Osteoblast (primary cell): ENCODE results near the gene ATP8A1. TPM values are rescaled to one million over a fixed set of nuclear protein-coding genes. Genes with fewer than 3 reads are reported as not detected.
"Not testable (repeated sequence)": the region's sequence is repeated elsewhere in the genome, so short reads cannot be mapped to it uniquely, and the experiment has no call there.

Experiments
- DNase-seq: peaks from one replicate; pipeline ENCODE4 v3.0.0; 2011; ENCODE audit warnings: low spot score, mixed read lengths; ENCODE audit not compliant: insufficient read length; ENCODE audit errors: missing footprints
- H2AFZ ChIP-seq: 2 replicates; pipeline ENCODE4 v1.6.0; 2011; ENCODE audit warnings: mild to moderate bottlenecking, low read length
- H3K27ac ChIP-seq: 2 replicates; pipeline ENCODE4 v1.5.1; 2011; ENCODE audit warnings: mild to moderate bottlenecking, low read depth, low read length, moderate library complexity
- H3K27me3 ChIP-seq: 2 replicates; pipeline ENCODE4 v1.6.0; 2012; ENCODE audit warnings: mild to moderate bottlenecking, control low read depth, inconsistent platforms, low read length, moderate library complexity; ENCODE audit not compliant: insufficient read depth
- H3K36me3 ChIP-seq: 2 replicates; pipeline ENCODE4 v1.5.1; 2011; ENCODE audit warnings: mild to moderate bottlenecking, low read length, control low read depth, moderate library complexity; ENCODE audit not compliant: insufficient read depth
- H3K4me1 ChIP-seq: 2 replicates; pipeline ENCODE4 v1.5.1; 2011; ENCODE audit warnings: mild to moderate bottlenecking, low read length, control low read depth, moderate library complexity; ENCODE audit not compliant: insufficient read depth
- H3K4me2 ChIP-seq: 2 replicates; pipeline ENCODE4 v1.6.0; 2011; ENCODE audit warnings: mild to moderate bottlenecking, low read length; ENCODE audit not compliant: insufficient read depth
- H3K4me3 ChIP-seq: fragments of 200-600 bp; sonication (generic); 3 replicates; pipeline ENCODE4 v1.5.1; 2012; ENCODE audit warnings: mild to moderate bottlenecking, low read length, inconsistent platforms; ENCODE audit not compliant: insufficient read depth
- H3K79me2 ChIP-seq: 2 replicates; pipeline ENCODE4 v1.6.0; 2012; ENCODE audit warnings: mild to moderate bottlenecking, low read length, control low read depth, inconsistent platforms; ENCODE audit not compliant: insufficient read depth
- H3K9me3 ChIP-seq: 2 replicates; pipeline ENCODE4 v1.5.1; 2011; ENCODE audit warnings: low read depth, low read length, control low read depth
- H4K20me1 ChIP-seq: 2 replicates; pipeline ENCODE4 v1.6.0; 2012; ENCODE audit warnings: mild to moderate bottlenecking, low read length, control low read depth; ENCODE audit not compliant: insufficient read depth
- CTCF ChIP-seq: IDR thresholded peaks from 2 replicates; pipeline ENCODE4 v1.5.1; 2011; ENCODE audit warnings: mild to moderate bottlenecking, low read depth, low read length, moderate library complexity; ENCODE audit errors: extremely low read depth
- total RNA-seq: library from RNA; depleted of rRNA; stranded (reverse); fragments of >200 nt; gene quantifications from 2 replicates; pipeline ENCODE4 v1.2.3, GENCODE V29; 2012

ATP8A1 gene
- total RNA-seq: 2.1 and 2.5 TPM in 2 replicates

- Histone ChIP-seq H3K4me2 (peak within 1 kb of the TSS; percentile 92), H4K20me1 (no peaks in the 10 kb centered on the region), H3K27ac (peak within 1 kb of the TSS; percentile 64), H3K4me1 (peaks cover 22% of the 10 kb centered on the region), H3K9me3 (no peaks in the 10 kb centered on the region), H3K4me3 (peak within 1 kb of the TSS; percentile 74), H3K79me2 (no peaks in the 10 kb centered on the region), H3K27me3 (no peaks in the 10 kb centered on the region), H3K36me3 (no peaks in the 10 kb centered on the region), H2AFZ (peak within 1 kb of the TSS; percentile 99)
- TF ChIP-seq CTCF: no peak
- DNase-seq: peak; percentile 99
Measured at GRCh38 chr4:42656944-42657792, at the start of gene ATP8A1. Gene ATP8A1, minus strand, starts transcription at chr4:42657105. Its CDS starts 232 bp downstream, at chr4:42656873.

GRCh38 chr4:42706086-42706485 lies 49.2 kb upstream of the ATP8A1 start:
- H3K36me3 ChIP-seq: no peaks in the 10 kb centered on the region
- no peaks in the 10 kb centered on the region for H3K27me3 ChIP-seq
- DNase-seq: no peak
- H3K4me2 ChIP-seq: no peak overlapping the region
- H3K4me3 ChIP-seq: no peak overlapping the region
- no peaks in the 10 kb centered on the region for H3K79me2 ChIP-seq
- no peak overlapping the region for H3K27ac ChIP-seq
- no peaks in the 10 kb centered on the region for H3K4me1 ChIP-seq
- H2AFZ ChIP-seq: no peak overlapping the region
- no peak for TF ChIP-seq CTCF
- no peaks in the 10 kb centered on the region for H4K20me1 ChIP-seq
- H3K9me3 ChIP-seq: no peaks in the 10 kb centered on the region

GRCh38 chr4:42703813-42704212 lies 46.9 kb upstream of the ATP8A1 start:
- H3K27me3 ChIP-seq: no peaks in the 10 kb centered on the region
- no peak overlapping the region for H2AFZ ChIP-seq
- H3K9me3 ChIP-seq: no peaks in the 10 kb centered on the region
- H3K4me1 ChIP-seq: no peaks in the 10 kb centered on the region
- H3K36me3 ChIP-seq: no peaks in the 10 kb centered on the region
- H4K20me1 ChIP-seq: no peaks in the 10 kb centered on the region
- H3K27ac ChIP-seq: no peak overlapping the region
- H3K4me2 ChIP-seq: no peak overlapping the region
- H3K4me3 ChIP-seq: no peak overlapping the region
- no peak for DNase-seq
- no peak for TF ChIP-seq CTCF
- H3K79me2 ChIP-seq: no peaks in the 10 kb centered on the region

- Histone ChIP-seq H3K27me3 (no peaks in the 10 kb centered on the region), H3K4me3 (no peak overlapping the region), H3K79me2 (no peaks in the 10 kb centered on the region), H3K27ac (no peak overlapping the region), H3K4me1 (no peaks in the 10 kb centered on the region), H4K20me1 (no peaks in the 10 kb centered on the region), H3K4me2 (no peak overlapping the region), H3K9me3 (no peaks in the 10 kb centered on the region), H3K36me3 (no peaks in the 10 kb centered on the region), H2AFZ (no peak overlapping the region)
- TF ChIP-seq CTCF: no peak
- DNase-seq: no peak
Measured at GRCh38 chr4:42702895-42703294, 46.0 kb upstream of the ATP8A1 start.

- not testable (repeated sequence) for H3K9me3 ChIP-seq, H3K79me2 ChIP-seq, H3K4me2 ChIP-seq, H3K27me3 ChIP-seq, H3K27ac ChIP-seq, DNase-seq, H3K4me3 ChIP-seq, H3K4me1 ChIP-seq, H2AFZ ChIP-seq, H4K20me1 ChIP-seq, H3K36me3 ChIP-seq
Measured at GRCh38 chr4:42701780-42702179, 44.9 kb upstream of the ATP8A1 start.
